Measurements from ENCODE around the gene EPHA6.

EPHA6 gene

DNA sequence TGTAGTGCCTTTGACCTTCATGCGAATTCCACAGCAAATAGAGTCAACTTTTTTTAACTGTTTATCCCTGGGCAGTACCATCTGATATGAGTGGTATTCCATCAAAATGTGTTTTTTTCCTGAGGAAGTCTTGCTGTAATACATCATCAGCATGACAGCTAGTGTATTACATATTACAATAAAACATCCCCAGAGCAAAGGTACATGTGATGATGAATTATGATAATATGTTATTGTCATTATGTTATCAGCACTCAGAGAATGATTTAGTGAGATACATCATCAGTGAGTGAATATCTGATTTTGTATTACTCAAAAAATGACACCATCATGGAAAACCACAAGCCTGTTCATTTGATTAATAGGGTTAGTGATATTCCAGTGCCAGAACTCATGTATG, 880.5 kb downstream of the EPHA6 start:
- no peak for DNase-seq (ENCODE audit: low read depth, low spot score)

DNA sequence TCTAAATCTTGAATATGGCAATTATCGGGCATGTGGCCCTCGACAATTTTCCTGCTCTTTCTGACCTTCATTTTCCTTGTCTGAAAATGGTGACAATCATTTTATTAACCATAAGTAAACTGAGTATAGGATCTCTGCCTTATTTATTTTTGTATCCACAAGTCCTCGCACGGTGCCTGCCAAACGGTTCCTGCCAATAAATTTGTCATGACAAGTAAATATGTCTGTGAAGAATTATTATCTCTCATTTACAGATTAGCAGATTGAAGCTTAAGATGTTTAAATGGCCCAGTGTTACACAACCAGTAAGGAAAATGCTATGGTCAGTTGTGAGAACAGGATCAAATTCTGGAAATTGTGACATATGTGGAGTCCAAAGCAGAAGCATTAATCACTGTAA, 884.3 kb downstream of the EPHA6 start:
- DNase-seq (ENCODE audit: low read depth, low spot score): no peak

DNA sequence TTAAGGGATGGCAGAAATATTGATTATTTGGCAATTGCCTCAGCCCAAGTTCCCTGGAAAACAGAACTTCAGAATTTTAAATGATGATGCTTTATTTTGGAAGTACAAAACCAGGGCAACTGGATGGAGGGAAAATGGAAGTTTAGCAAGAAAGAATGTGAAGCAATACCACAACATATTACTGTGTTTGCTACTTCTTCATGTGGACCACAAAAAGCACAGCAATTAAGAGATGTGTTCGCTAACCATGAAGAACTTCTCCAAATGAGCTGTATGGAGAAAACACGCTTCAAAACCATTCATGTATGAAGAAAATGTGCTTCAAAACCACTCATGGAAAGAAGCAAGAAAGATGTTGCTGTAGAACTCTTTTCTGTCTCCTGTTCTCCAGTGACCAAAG, 885.5 kb downstream of the EPHA6 start:
- DNase-seq (ENCODE audit: low read depth, low spot score): no peak

DNA sequence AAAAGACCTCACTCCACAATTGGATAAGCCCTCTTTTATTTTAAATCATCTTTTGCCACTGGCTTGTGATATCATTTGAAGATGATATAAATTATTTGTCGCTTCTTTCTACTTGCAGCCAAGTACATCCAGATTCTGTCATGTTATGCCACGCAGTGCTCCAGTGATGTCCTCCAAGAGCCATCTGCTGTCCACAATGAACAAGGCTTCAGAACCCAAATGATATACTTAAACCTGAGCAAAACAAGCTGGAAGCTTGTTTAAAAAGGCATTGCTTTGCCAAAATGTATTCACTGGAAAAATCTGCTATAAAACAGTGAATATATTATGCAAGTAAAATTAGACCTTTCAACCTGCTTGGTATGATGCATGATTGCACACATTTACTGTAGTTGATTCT, 891.4 kb downstream of the EPHA6 start:
- DNase-seq (ENCODE audit: low read depth, low spot score): no peak

DNA sequence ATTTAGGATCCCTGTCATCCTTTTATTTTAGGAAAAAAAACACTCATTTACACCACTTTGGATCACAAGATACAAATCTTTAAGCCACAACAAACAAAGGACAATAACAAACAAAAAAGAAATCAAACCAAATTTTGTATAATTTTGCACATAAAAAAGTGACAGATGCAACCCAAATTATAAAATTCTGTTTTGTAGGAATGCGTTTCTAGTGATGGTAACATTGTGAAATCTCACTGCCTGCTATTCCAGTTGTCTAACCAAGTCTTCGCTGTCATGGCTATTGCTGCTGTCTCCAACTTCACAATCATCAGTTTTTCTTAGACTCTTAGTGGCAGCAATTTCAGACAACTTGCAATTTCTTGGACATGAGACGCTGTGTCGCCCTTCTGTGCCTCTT, 891.8 kb downstream of the EPHA6 start:
- DNase-seq (ENCODE audit: low read depth, low spot score): no peak

DNA sequence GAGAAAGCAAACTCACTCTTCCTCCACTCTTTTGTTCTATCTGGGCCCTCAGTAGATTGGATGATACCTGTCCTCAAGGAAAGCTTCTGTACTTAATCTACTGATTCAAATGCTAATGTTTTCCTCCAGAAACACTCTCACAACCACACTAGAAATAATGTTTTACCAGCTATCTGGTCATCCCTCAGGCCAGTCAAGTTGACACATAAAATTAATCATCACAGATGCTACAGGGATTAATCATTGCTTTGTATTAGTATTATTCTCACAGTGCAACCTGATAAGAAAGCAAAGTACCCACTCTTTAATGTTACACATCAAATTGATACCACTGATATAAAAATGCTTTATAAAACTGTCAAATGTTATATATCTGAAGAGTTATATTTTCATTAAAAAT, 897.3 kb downstream of the EPHA6 start:
- DNase-seq (ENCODE audit: low read depth, low spot score): no peak

DNA sequence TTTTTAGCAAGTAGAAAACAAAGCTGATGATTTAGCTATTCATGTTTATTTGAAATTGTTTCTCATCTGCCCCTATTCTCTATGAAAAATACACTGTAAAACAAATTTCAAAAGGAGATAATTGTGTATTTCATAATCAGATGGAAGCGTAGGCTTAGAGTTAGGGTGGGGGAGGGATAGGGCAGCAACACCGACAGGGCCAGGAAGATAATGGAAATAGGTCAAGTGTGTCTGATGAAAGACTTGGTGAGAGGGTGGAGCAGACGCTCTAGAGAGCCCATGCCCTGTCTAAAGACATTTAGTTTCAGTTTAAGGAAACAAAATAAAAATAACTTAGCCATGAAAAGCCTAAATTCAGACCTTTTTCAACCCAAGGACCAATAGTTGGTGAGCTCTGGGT, 898.5 kb downstream of the EPHA6 start:
- no peak for DNase-seq (ENCODE audit: low read depth, low spot score)

DNA sequence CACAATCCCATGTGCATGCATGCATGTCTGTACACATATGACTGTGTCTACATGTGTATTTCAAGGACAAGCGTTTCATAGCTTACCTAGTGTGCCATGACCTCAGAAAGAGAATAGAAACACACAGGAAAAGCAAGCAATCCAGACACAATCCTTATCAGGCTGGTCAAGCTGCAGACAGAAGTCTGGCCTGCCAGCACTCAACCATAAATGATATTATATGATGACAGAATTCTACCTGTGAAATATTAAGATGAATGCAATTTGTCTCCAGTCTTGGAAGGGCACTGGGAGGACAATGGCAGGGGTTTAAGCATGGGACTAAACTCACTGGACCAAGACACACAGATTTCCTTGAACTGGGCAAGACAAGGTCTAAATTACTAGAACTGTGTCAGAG, 899.2 kb downstream of the EPHA6 start:
- no peak for DNase-seq (ENCODE audit: low read depth, low spot score)

DNA sequence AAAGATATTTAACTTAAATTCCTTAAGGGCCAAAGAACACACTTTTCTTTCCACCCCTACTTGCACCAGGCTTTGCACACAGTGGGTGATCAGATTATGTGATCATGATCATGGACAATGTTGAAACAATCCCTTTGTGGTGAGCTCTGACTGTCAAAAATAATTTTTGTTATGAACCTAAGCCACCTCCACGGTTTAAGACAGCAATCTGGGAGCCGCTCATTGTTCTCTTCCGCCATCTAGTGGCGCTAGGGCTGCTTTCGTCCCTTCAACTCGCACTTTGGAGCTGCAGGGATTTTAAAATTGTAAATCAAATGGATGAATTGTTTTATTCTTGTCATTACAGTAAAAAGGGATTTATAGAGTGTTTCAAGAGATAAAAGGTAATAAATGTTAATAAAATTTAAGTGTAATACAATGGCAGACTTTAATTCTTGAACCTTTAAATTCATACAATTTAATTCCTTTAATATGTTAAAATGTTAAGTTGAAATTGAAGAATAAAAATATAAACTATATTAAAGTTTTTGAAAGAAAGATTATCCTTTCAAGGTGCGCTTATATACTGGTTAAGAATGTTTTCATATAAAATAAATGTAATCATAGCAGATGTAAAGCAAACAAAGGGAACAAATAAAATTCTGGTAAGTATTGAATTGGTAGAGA, 904.9 kb downstream of the EPHA6 start:
- peak; percentile 31 for DNase-seq (ENCODE audit: low read depth, low spot score)

DNA sequence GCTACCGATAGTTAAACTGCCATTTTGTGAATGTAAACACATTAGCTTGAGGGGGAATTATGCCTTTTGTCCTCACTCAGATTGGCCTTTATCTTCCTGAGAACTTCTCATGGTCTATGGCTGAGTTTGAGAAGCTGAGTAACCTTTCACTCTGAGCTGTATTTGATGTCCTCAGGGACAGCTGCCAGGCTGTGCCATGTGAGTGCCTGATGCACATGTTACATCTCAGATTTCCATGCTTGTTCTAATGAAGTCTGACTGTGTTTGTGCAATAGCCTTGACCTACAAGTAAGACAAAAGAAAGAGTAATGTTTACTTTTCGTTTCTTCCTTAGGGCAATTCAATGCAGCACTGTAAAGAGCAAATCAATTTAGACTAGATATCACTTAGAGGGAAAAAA, 906.0 kb downstream of the EPHA6 start:
- no peak for DNase-seq (ENCODE audit: low read depth, low spot score)

DNA sequence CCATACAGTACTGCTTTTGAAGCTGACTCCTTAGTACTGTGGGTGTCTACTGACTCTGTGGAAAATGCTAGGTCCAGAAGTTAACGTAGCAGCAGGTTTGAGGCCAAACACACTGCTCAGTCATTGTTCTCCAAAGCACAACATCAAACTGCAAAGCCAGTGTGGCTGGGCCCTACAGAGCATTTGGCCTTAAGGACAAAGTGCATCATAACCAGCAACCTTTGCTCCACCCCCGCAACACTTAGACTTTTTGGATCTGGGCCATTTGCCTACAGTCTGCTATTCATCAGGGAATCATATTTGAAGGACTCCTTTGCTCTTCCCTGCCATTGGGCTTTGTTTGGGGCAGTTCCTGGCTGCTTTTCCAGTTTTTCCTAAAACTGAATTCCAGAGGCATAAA, 907.1 kb downstream of the EPHA6 start:
- DNase-seq (ENCODE audit: low read depth, low spot score): no peak

DNA sequence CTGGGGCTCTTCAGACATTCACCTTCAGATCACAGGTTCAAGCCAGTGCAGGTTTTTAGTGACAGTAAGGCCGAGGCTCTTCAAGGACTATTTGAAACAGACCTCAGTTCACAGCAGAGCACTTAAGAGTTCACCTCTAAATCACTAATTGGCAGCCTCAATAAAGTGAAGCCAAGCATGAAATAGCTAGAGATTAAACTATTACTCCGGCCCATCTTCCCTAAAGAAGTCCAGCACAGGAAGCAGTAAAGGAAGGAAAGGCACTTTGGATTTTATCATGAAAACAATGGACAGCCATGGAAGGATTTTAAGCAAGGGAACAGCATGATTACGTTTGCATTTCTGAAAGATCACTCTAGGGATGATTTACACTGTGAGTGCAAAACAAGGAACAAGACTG, 922.5 kb downstream of the EPHA6 start:
- no peak for DNase-seq (ENCODE audit: low read depth, low spot score)

DNA sequence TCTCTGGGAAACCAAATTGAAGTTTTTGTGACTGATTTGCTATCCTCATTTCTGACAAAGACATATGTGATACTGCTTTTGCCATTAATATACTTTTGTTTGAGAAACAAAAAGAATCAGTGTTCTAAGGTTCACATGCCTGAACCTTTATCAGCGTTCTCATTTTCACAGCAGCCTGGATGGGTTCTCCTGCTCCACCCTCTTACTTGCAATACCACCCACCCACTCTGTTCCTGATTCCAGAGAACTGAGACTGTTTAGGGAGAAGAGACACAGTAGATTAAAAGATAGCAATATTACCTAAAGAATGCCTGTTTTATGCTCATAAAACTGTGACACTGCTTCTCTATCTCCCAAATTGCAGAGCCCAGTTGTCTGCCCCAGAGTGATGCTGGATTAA, 924.4 kb downstream of the EPHA6 start:
- no peak for DNase-seq (ENCODE audit: low read depth, low spot score)

DNA sequence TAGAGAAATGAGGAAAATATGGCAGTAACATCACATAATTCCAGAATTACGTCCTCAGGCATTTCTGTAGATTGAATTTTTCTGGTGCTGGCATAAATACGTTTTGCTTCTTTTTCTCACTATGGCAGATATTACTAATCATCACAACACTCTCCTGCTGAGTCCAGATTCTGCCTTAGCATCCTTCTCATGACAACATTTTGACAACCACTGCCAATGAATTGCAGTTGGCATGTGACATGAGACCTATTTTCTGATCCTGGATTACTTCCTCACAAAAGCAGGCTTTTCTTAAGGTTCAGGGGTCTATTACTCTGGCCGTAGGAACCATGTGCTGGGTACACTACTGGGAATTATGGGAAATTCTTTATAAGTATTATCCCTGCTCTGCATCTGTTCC, 927.6 kb downstream of the EPHA6 start:
- DNase-seq (ENCODE audit: low read depth, low spot score): no peak

DNA sequence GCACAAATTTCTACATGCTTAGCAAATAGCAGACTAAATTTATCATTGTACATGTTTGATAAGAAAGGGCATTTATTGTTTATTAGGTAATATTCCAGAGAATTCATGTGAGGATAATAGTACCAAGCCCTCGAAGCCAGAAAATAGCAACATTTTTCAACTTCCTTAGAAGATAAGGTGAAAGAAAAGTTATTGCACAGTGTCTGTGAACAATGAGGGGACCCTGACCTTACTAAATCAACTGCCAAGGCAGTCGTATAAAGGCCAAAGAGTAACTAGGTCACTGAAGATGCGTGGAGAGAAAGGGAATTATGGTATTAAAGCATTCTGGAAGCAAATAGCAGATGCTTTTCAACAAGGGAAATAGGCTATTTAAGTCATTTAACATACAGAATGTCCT, 929.9 kb downstream of the EPHA6 start:
- DNase-seq (ENCODE audit: low read depth, low spot score): no peak

DNA sequence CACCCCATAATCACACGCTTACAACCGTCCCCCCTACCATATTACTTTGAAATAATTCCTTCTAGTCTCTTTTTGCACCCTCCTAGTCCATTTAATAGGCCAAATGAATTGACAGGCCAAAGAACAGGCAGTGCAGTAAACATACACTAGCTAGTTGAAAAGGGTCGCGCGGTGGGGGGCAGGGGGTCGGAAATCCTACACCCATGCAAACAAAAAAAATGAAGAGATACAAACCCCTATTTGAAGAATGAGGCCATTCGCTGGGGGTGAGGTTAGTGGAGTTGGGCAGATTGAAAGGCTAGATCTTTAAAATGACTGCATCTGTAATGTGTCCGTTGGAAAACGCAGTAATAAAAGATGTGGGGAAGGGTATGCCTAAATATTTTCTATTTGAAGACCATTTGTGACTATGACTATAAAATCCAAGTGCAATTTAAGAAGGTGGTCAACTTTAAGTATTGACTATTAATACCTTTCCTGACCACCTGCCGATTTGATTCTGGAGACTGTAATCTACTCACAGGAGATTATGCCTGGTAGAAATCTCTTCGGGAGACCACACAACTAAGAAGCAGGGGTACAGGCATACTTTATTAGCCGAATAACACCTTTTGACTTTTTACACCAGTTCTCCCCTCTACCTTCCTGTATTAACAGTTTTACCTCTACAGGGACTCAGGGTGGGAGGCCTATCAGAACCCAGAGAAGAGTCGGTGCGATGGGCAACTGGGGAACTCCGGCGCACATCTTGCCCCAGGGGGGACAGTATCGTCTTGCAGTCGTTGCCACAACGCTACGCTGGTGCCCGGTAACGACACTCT, 949.4 kb downstream of the EPHA6 start:
- DNase-seq (ENCODE audit: low read depth, low spot score): no peak

DNA sequence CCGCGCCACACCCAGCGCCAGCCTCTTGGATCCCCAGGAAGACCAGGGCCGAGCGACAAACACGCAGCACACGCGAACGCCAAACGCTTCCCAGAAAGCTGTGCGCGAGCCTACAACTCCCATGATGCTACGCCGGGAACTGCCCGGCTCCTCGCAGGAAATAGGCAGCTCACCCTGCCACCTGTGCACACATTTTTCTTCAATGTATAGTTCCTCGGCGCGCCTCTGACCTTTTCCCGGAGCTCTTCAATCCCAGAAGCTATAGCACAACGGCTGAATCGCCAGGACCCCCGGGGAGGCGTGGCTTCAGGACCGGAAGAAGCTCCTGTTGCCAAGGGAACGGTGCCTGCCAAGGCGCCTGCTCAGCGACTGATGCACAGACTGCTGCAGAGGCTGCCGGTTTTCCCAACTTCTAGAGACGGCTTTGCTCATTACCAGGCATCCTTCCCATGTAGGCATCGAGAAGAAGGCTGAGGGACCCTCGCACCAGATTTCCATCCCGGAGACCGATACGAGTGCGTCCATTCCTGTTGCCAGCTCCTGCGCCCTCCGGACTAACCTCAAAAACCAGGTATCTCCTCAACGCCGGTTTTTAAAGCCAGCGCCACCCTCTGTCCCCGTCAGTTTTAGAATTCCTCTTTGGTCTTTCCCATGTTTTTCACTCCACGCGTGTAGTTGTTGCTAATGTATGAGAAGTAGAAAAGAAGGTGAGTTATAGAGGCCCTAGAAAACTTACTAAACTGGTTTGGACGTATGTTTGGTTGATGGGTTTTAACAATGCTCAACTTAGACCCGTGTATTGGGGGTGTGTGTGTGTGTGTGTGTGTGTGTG, 950.2 kb downstream of the EPHA6 start, which contains the start of gene ARL6:
ARL6 (plus strand) TSS at position 352 of the 832 bp plus-strand sequence. CDS start 3,350 bp downstream, outside the sequence.
- DNase-seq (ENCODE audit: low read depth, low spot score): peak; percentile 45

DNA sequence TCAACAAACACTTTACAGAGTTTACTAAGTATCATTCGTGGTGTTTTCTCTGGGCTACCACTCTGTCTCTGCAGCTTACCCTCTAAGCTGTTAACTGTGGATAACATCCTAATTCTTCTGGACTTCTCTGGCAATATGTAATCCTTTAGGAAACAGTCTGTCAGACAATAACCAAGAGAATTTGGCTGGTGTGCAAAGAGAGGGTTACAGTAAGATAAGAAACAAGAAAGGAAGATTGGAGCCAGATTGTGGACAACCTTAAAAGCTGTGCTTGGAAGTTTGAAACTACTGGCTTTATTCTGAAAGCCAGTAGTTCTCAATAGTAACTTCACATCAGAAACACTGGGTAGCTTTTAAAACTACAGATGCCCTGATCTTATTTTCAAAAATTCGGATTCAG, 950.9 kb downstream of the EPHA6 start:
- no peak for DNase-seq (ENCODE audit: low read depth, low spot score)

DNA sequence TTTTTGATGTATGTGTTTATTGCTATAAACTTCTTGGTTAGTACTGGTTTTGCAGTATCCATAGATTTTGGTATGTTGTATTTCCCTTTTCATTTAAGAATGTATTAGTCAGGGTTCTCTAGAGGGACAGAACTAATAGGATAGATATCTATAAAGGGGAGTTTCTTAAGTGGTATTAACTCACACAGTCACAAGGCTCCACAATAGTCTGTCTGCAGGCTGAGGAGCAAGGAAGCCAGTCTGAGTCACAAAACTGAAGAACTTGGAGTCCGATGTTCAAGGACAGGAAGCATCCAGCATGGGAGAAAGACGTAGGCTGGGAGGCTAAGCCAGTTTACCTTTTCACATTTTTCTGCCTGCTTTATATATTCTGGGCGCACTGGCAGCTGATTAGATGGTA, 958.5 kb downstream of the EPHA6 start:
- no peak for DNase-seq (ENCODE audit: low read depth, low spot score)

DNA sequence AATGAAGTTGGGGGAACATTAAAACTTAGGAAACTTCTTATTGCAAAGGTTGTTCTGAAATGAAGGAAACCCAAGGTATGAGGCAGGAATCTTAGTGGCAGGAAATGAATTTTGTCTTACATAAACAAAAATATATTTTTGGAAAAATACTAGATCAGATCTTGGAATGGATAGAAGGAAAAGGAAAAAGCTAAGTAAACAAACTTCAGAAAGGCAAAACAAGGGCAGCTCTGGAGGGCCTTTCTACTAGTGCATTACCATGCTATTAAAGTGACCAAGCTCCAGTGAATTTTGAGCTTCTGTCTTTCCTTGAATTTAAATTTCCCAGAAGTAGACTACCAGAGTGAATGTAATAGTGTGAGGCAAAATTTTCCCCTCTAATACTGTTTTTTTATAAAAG, 963.8 kb downstream of the EPHA6 start:
- DNase-seq (ENCODE audit: low read depth, low spot score): no peak

DNA sequence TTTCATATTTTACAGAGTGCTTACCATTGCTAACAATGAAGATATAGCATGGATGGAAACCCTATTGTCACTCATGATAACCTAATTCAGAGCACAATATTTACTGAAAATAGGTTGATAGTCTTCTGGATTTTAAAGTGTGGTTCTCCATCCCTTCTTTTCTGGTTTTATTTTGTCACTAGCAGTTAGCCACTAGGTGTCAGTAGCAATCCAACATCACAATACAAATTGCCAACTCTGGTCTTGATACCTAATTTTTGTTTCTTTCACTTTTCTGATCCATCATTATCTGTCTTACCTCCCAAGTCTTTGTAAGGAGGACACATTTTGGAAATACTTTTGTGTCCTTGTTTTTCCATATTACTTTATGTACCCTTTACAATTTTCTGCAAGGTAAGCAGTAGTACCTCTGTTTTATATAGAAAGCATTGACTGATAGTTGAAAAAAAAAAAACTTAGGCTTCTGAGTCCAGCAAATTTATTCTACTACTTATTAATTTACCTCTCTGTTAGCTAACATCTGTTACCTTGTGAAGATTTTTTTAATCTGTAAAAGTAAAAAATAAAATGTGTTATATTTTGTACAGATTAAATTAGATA, 979.1 kb downstream of the EPHA6 start:
- no peak for DNase-seq (ENCODE audit: low read depth, low spot score)

DNA sequence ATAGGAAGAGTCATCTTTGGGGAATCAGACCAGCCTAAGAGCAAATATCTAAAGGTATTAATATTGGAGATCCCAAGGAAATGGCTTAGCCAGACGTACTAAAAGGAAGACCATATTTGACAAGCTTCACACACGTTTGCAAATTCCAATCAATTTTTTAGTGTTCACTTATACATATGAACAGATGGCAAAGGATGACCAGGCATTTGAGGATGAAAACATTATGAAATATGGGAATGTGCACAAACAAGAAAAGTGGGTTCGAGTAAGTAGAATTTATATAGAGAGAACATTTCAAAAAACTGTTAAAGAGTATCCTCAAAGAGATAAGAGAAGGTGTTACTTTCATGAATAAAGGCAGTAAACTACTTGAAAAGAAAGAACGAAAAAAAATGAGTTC, 981.6 kb downstream of the EPHA6 start:
- no peak for DNase-seq (ENCODE audit: low read depth, low spot score)
